KOPT-K1 (cell line): ENCODE results near the gene MMP15.
"Not testable (repeated sequence)": the region's sequence is repeated elsewhere in the genome, so short reads cannot be mapped to it uniquely, and the experiment has no call there.

Source experiments
- H3K27ac ChIP-seq: fragments of 200-600 bp; sonication (generic); 2 replicates; pipeline ENCODE4 v1.5.1; 2016; ENCODE audit warnings: antibody characterized with exemption, mild to moderate bottlenecking, low read depth, low read length; ENCODE audit not compliant: poor library complexity, severe bottlenecking
- H3K36me3 ChIP-seq: fragments of 200-600 bp; sonication (generic); 2 replicates; pipeline ENCODE4 v1.5.1; 2017; ENCODE audit warnings: antibody characterized with exemption, mild to moderate bottlenecking, low read length, moderate library complexity; ENCODE audit not compliant: insufficient read depth
- H3K9me3 ChIP-seq: fragments of 200-600 bp; sonication (generic); 2 replicates; pipeline ENCODE4 v1.5.1; 2017; ENCODE audit warnings: antibody characterized with exemption, low read length, mild to moderate bottlenecking; ENCODE audit not compliant: insufficient read depth, poor library complexity, severe bottlenecking

The MMP15 gene

DNA sequence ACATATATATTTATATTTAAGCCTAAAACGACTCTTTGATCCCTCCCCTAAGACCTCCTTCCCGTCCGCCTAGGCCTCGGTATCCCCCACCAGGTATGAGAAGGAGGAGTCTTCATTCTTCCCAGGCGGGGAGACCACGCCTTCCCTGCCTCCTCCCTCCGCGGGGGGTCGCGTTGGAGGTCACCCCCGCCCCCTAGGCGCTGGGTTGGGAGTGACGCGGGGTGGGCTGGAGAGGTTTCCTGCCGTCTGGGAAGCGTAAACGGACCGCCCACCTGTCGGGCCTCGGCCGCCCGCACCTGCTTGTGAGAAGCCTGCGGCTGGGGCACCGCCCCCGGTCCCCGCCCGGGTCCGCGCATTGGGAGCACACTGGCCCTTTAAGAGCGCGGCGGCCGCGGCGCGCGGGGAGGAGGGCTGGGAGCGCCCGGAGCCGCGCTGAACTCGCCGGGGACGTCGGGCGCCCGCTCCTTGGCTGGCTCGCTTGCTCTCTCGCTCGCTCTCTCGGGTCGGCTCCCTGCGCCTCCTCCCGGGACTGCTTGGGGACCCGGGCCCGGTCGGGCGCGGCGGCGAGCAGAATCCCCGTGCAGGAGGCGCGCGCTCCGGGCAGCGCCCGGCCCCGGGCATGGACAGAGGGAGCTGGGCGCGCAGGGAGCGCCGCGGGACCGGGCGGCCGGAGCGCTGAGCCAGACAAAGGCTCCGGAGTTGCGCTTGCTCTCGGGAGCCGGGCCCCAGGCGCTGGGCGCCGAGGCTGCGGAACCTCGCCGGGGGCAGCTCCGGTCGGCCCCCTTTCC is at the start of gene MMP15:
MMP15 (plus strand) TSS at position 404 of the 788 bp plus-strand sequence. CDS start 597 bp downstream, outside the sequence.
- Histone ChIP-seq H3K9me3 (no peaks in the 10 kb centered on the region), H3K27ac (no peak within 1 kb of the TSS), H3K36me3 (peaks cover 7% of the 10 kb centered on the region; the same call in 1 of the 2 replicates)

DNA sequence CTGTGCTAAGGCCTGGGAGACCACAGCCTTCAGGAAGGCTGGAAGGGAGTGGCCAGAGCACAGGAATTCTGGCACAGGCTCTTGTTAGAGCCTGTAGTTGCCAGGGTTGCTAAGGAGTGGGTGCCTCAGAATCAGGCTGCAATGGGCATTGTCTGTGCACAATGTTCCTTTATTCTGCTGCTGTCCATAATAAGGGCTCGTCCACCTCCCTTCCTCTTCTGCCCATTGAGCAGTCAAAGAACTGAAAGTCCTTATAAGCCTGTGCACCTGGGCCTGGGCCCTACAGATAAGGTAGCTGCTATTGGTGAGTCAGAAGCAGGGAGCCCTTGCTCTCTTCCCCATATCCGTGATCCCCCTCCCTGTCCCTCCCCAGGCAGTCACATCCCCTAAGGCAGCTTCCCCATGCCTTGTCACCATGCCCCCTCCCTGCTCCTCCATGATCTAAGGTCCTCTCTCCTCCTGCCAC is 49.2 kb upstream of the MMP15 start:
- H3K36me3 ChIP-seq, result no peaks in the 10 kb centered on the region
- H3K9me3 ChIP-seq, result no peaks in the 10 kb centered on the region
- H3K27ac ChIP-seq, result no peak overlapping the region

GRCh38 chr16:57977418-57978069 is 48.0 kb upstream of the MMP15 start:
- no peak overlapping the region for H3K27ac ChIP-seq
- no peaks in the 10 kb centered on the region for H3K36me3 ChIP-seq
- H3K9me3 ChIP-seq, result no peaks in the 10 kb centered on the region

DNA sequence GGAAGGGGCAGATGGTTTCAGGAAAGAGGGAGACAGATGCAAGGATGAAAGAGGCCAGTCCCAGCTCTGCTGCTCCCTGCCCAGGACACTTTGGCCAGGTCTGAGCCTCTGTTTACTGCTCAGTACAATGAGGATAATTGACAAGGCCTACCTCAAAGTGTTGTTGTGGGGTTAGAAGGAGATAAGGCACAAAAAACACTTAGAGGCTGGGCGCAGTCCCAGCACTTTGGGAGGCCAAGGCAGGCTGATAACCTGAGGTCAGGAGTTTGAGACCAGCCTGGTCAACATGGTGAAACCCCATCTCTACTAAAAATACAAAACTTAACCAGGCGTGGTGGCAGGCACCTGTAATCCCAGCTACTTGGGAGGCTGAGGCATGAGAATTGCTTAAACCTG is 47.5 kb upstream of the MMP15 start:
- not testable (repeated sequence) for H3K9me3 ChIP-seq, H3K27ac ChIP-seq, H3K36me3 ChIP-seq

GRCh38 chr16:57979006-57979585 is 46.5 kb upstream of the MMP15 start:
- Histone ChIP-seq H3K27ac (no peak overlapping the region), H3K9me3 (no peaks in the 10 kb centered on the region), H3K36me3 (no peaks in the 10 kb centered on the region)

GRCh38 chr16:57981636-57982035 is 43.9 kb upstream of the MMP15 start:
- no peaks in the 10 kb centered on the region for H3K36me3 ChIP-seq
- H3K9me3 ChIP-seq, result no peaks in the 10 kb centered on the region
- no peak overlapping the region for H3K27ac ChIP-seq

- Histone ChIP-seq H3K27ac (no peak overlapping the region), H3K9me3 (no peaks in the 10 kb centered on the region), H3K36me3 (no peaks in the 10 kb centered on the region)
Measured at GRCh38 chr16:57982385-57982784, 43.2 kb upstream of the MMP15 start.

DNA sequence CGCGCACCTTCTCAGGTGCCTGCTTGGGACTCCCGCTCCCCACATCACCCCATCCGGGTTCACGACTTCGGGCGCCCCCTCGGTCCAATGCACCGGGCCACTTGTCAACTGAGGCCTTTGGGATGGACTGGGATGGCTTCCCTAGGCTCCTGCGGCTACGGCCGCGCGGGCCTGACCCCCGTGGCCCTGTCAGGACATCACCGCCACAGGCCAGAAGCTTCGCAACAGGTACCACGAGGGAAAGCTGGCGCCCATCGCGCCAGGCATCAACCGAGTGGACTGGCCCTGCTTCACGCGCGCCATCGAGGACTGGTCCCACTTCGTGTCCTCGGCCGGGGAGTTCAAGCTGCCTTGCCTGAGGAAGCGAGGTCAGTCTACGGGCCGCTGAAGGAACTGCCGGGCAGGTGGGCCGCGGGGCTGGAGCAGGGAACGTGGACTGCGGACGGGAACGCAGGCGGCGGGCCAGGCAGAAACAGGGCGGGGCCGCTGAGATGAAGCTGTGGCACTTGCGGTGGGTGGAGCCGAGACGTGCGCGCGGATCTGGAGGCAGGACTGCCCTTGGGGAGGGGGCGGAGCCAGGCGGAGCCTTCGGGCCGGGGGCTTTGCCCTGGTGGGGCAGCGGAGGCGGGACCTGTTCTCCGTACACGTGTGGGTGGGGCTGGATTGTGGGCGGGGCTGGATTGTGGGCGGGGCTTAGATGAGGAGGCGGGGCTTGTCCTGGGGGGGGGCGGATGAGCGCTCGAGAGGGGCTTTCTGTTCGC is 40.9 kb upstream of the MMP15 start:
- Histone ChIP-seq H3K36me3 (no peaks in the 10 kb centered on the region), H3K27ac (no peak overlapping the region)

GRCh38 chr16:57985204-57986181 is 40.1 kb upstream of the MMP15 start:
- Histone ChIP-seq H3K36me3 (no peaks in the 10 kb centered on the region), H3K9me3 (no peaks in the 10 kb centered on the region), H3K27ac (no peak overlapping the region)

More for the DNA sequence above, 40.9 kb upstream of the MMP15 start:
- H3K9me3 ChIP-seq, result no peaks in the 10 kb centered on the region

GRCh38 chr16:57986196-57986595 is 39.4 kb upstream of the MMP15 start:
- H3K9me3 ChIP-seq, result no peaks in the 10 kb centered on the region
- no peak overlapping the region for H3K27ac ChIP-seq
- no peaks in the 10 kb centered on the region for H3K36me3 ChIP-seq

- Histone ChIP-seq H3K27ac (no peak overlapping the region), H3K9me3 (no peaks in the 10 kb centered on the region), H3K36me3 (no peaks in the 10 kb centered on the region)
Measured at GRCh38 chr16:57987441-57988177, 37.9 kb upstream of the MMP15 start.

GRCh38 chr16:57988929-57989328 is 36.6 kb upstream of the MMP15 start:
- Histone ChIP-seq H3K9me3 (no peaks in the 10 kb centered on the region), H3K36me3 (peaks cover 1% of the 10 kb centered on the region; the same call in 1 of the 2 replicates), H3K27ac (no peak overlapping the region)

- Histone ChIP-seq H3K27ac (no peak overlapping the region), H3K36me3 (peaks cover 23% of the 10 kb centered on the region), H3K9me3 (no peaks in the 10 kb centered on the region)
Measured at GRCh38 chr16:57991551-57992059, 33.9 kb upstream of the MMP15 start.
